Mesothelial cell of epicardium (in vitro differentiated cells): Measurements from ENCODE around the gene RAE1. TPM values are rescaled to one million over a fixed set of nuclear protein-coding genes. Genes with fewer than 3 reads are reported as not detected.

Experiments used
- DNase-seq, 2 experiments: peaks; one replicate each; pipeline ENCODE4 v3.0.0; 2021; ENCODE audit warnings: low spot score in 2 of 2; ENCODE audit not compliant: unreplicated experiment in 2 of 2
- H3K27ac Mint-ChIP-seq: 2 replicates; pipeline ENCODE4 v1.8.0; 2021; ENCODE audit warnings: mixed read lengths
- H3K27me3 Mint-ChIP-seq: 2 replicates; pipeline ENCODE4 v1.8.0; 2021; ENCODE audit warnings: low read depth, mixed read lengths
- H3K36me3 Mint-ChIP-seq: 2 replicates; pipeline ENCODE4 v1.8.0; 2021; ENCODE audit warnings: mixed read lengths
- H3K4me1 Mint-ChIP-seq: 2 replicates; pipeline ENCODE4 v1.8.0; 2021; ENCODE audit warnings: mixed read lengths
- H3K4me3 Mint-ChIP-seq: 2 replicates; pipeline ENCODE4 v1.8.0; 2021; ENCODE audit warnings: mild to moderate bottlenecking, moderate library complexity, mixed read lengths
- H3K9me3 Mint-ChIP-seq: 2 replicates; pipeline ENCODE4 v1.8.0; 2021; ENCODE audit warnings: mixed read lengths
- CTCF ChIP-seq: fragments of 200-600 bp; sonication (generic); IDR thresholded peaks from one replicate; pipeline ENCODE4 v1.5.0; 2021; ENCODE audit warnings: antibody characterized with exemption; ENCODE audit not compliant: unreplicated experiment
- total RNA-seq: library from RNA; stranded (reverse); gene quantifications from 3 replicates; pipeline ENCODE4 v1.2.1, GENCODE V29; 2021

Gene RAE1
- total RNA-seq, 1 donor from 2014 or later, result 44.4 TPM

- no peak for DNase-seq
- Mint-ChIP-seq H3K9me3 (no peaks in the 10 kb centered on the region), H3K4me3 (no peak overlapping the region), H3K27me3 (no peaks in the 10 kb centered on the region), H3K36me3 (peaks cover 14% of the 10 kb centered on the region), H3K27ac (no peak overlapping the region), H3K4me1 (peaks cover 8% of the 10 kb centered on the region)
- no peak for TF ChIP-seq CTCF
These were observed 56.5 kb downstream of the RAE1 start for GRCh38 chr20:57407541-57407956.

GRCh38 chr20:57408131-57408530, 57.1 kb downstream of the RAE1 start:
- no peak for DNase-seq
- Mint-ChIP-seq H3K4me1 (peaks cover 8% of the 10 kb centered on the region), H3K4me3 (no peak overlapping the region), H3K36me3 (peaks cover 12% of the 10 kb centered on the region), H3K9me3 (no peaks in the 10 kb centered on the region), H3K27ac (no peak overlapping the region), H3K27me3 (no peaks in the 10 kb centered on the region)
- TF ChIP-seq CTCF, result no peak

- Mint-ChIP-seq H3K4me3 (no peak overlapping the region), H3K9me3 (no peaks in the 10 kb centered on the region), H3K4me1 (peaks cover 8% of the 10 kb centered on the region), H3K27ac (no peak overlapping the region), H3K36me3 (peaks cover 12% of the 10 kb centered on the region), H3K27me3 (no peaks in the 10 kb centered on the region)
- no peak for TF ChIP-seq CTCF
- DNase-seq, result no peak
These were observed 57.6 kb downstream of the RAE1 start for GRCh38 chr20:57408536-57409233.

- Mint-ChIP-seq H3K27me3 (no peaks in the 10 kb centered on the region), H3K4me3 (no peak overlapping the region), H3K4me1 (peaks cover 8% of the 10 kb centered on the region), H3K36me3 (peaks cover 7% of the 10 kb centered on the region), H3K27ac (no peak overlapping the region), H3K9me3 (no peaks in the 10 kb centered on the region)
- TF ChIP-seq CTCF, result no peak
- no peak for DNase-seq
These were observed 58.2 kb downstream of the RAE1 start for GRCh38 chr20:57409316-57409671.

- H3K27me3 Mint-ChIP-seq, result no peaks in the 10 kb centered on the region
- peak overlapping the region; percentile 4 for H3K27ac Mint-ChIP-seq
- no peak for TF ChIP-seq CTCF
- H3K9me3 Mint-ChIP-seq, result no peaks in the 10 kb centered on the region
- H3K4me3 Mint-ChIP-seq, result no peak overlapping the region
- H3K36me3 Mint-ChIP-seq, result peaks cover 7% of the 10 kb centered on the region
- no peak for DNase-seq
- H3K4me1 Mint-ChIP-seq, result peaks cover 8% of the 10 kb centered on the region
These were observed 58.8 kb downstream of the RAE1 start for GRCh38 chr20:57409672-57410397.
